SH-SY5Y (cell line): ENCODE results near the gene NMUR2.

Experiments used
- GATA2 ChIP-seq: IDR thresholded peaks from 2 replicates; pipeline ENCODE4 v1.6.1; 2011; ENCODE audit warnings: mild to moderate bottlenecking, low read depth, low read length
- GATA3 ChIP-seq: IDR thresholded peaks from 2 replicates; pipeline ENCODE4 v1.6.1; 2011; ENCODE audit warnings: low read depth, mild to moderate bottlenecking, low read length, moderate library complexity

Gene NMUR2

GRCh38 chr5:152380415-152381123, 24.5 kb downstream of the NMUR2 start:
- no peak for TF ChIP-seq GATA2
- no peak for TF ChIP-seq GATA3

GRCh38 chr5:152379331-152379730, 25.7 kb downstream of the NMUR2 start:
- TF ChIP-seq GATA2: no peak
- TF ChIP-seq GATA3: no peak

- no peak for TF ChIP-seq GATA2
- no peak for TF ChIP-seq GATA3
Observed at GRCh38 chr5:152378730-152379129, 26.3 kb downstream of the NMUR2 start.

- TF ChIP-seq GATA2 (no peak), GATA3 (no peak)
Observed at GRCh38 chr5:152376886-152377285, 28.2 kb downstream of the NMUR2 start.

- TF ChIP-seq GATA3 (no peak), GATA2 (no peak)
Observed at GRCh38 chr5:152374711-152375275, 30.3 kb downstream of the NMUR2 start.

- TF ChIP-seq GATA2: no peak
Observed at GRCh38 chr5:152372875-152373274, 32.2 kb downstream of the NMUR2 start.

GRCh38 chr5:152369298-152369697, 35.8 kb downstream of the NMUR2 start:
- TF ChIP-seq GATA3: no peak
- no peak for TF ChIP-seq GATA2

GRCh38 chr5:152367554-152367953, 37.5 kb downstream of the NMUR2 start:
- TF ChIP-seq GATA3: no peak
- no peak for TF ChIP-seq GATA2

- TF ChIP-seq GATA2 (no peak), GATA3 (no peak)
Observed at GRCh38 chr5:152366716-152367115, 38.4 kb downstream of the NMUR2 start.

- TF ChIP-seq GATA3: no peak
- TF ChIP-seq GATA2: no peak
Observed at GRCh38 chr5:152364899-152365298, 40.2 kb downstream of the NMUR2 start.

GRCh38 chr5:152364172-152364571, 40.9 kb downstream of the NMUR2 start:
- TF ChIP-seq GATA2 (no peak), GATA3 (no peak)

- TF ChIP-seq GATA2 (no peak), GATA3 (no peak)
Observed at GRCh38 chr5:152358861-152359568, 46.1 kb downstream of the NMUR2 start.

- no peak for TF ChIP-seq GATA3
- no peak for TF ChIP-seq GATA2
Observed at GRCh38 chr5:152356506-152356905, 48.6 kb downstream of the NMUR2 start.

GRCh38 chr5:152355061-152355460, 50.0 kb downstream of the NMUR2 start:
- TF ChIP-seq GATA3 (no peak), GATA2 (no peak)

- TF ChIP-seq GATA2 (no peak), GATA3 (no peak)
Observed at GRCh38 chr5:152353001-152353400, 52.1 kb downstream of the NMUR2 start.
